A549 (cell line): ENCODE measurements around the gene TSNAX. TPM values are rescaled to one million over a fixed set of nuclear protein-coding genes. Genes with fewer than 3 reads are reported as not detected.

ENCODE experiments used
- ATAC-seq, 2 experiments: fragments of 200-7000 bp in 1 of 2; fragments of >200 bp in 1 of 2; cut with Nextera tagmentation in 1 of 2; cut with Tn5 transposase in 1 of 2; 3 replicates each; pipeline versions ENCODE4 v1.8.0 to v1.9.1; 2018 to 2020; ENCODE audit warnings: mild to moderate bottlenecking in 1 of 2, moderate library complexity in 1 of 2
- CTCF ChIA-PET: fragments of 300-600 bp; sonication (Branson Sonifier 250); formaldehyde crosslinking; extraction: SDS; loops from one replicate; lab custom pipeline; 2021; ENCODE audit warnings: antibody characterized with exemption, inconsistent platforms; lab: Yijun Ruan, JAX
- POLR2A ChIA-PET: fragments of 350-600 bp; formaldehyde crosslinking; extraction: SDS; loops from one replicate; lab custom pipeline; 2021; ENCODE audit warnings: antibody characterized with exemption, inconsistent platforms; lab: Yijun Ruan, JAX
- DNase-seq, 2 experiments: peaks; one replicate each; pipeline versions ENCODE4 v3.0.0 to v3.0.0-alpha.2; 2011 to 2016; ENCODE audit warnings: low read depth in 1 of 2, low spot score in 1 of 2
- FAIRE-seq: peaks from 2 replicates; lab custom pipeline; 2011; peaks lifted over from hg19 to GRCh38; lab: Jason Lieb, UNC
- H3K27ac ChIP-seq, 2 experiments: fragments of >200 bp; sonication (Bioruptor Twin); formaldehyde crosslinking; 3 replicates each; pipeline ENCODE4 v1.5.1; 2016 to 2017
- H3K4me1 ChIP-seq: fragments of >200 bp; sonication (Bioruptor Twin); formaldehyde crosslinking; 3 replicates; pipeline ENCODE4 v1.6.1; 2016
- H3K4me2 ChIP-seq: fragments of >200 bp; sonication (Bioruptor Twin); formaldehyde crosslinking; 3 replicates; pipeline ENCODE4 v1.6.1; 2016
- H3K4me3 ChIP-seq: fragments of >200 bp; sonication (Bioruptor Twin); formaldehyde crosslinking; 3 replicates; pipeline ENCODE4 v1.5.1; 2016
- H3K9me3 ChIP-seq: fragments of >200 bp; sonication (Bioruptor Twin); formaldehyde crosslinking; 3 replicates; pipeline ENCODE4 v1.6.1; 2016
- BCL3 ChIP-seq: fragments of >200 bp; sonication (Bioruptor Twin); formaldehyde crosslinking; IDR thresholded peaks from 3 replicates; pipeline ENCODE4 v1.6.1; 2016
- BHLHE40 ChIP-seq: IDR thresholded peaks from 2 replicates; pipeline ENCODE4 v1.6.1; 2012; ENCODE audit warnings: low read depth, low read length, inconsistent platforms
- CBX2 ChIP-seq: fragments of 200-600 bp; sonication (generic); IDR thresholded peaks from 2 replicates; pipeline ENCODE4 v1.6.1; 2016; ENCODE audit warnings: low read depth, mild to moderate bottlenecking, borderline replicate concordance
- CBX8 ChIP-seq: fragments of 200-600 bp; sonication (generic); IDR thresholded peaks from 2 replicates; pipeline ENCODE4 v1.6.1; 2016
- EP300 ChIP-seq, 2 experiments: fragments of >200 bp; sonication (Bioruptor Twin); formaldehyde crosslinking; IDR thresholded peaks; 2 replicates in 1 of 2; 3 replicates in 1 of 2; pipeline ENCODE4 v1.6.1; 2016 to 2017
- FOXS1 ChIP-seq: fragments of 250-450 bp; sonication (Bioruptor Pico); IDR thresholded peaks from 2 replicates; pipeline ENCODE4 v1.5.0; 2020; ENCODE audit warnings: mild to moderate bottlenecking, moderate library complexity
- GATA3 ChIP-seq: IDR thresholded peaks from 2 replicates; pipeline ENCODE4 v1.6.1; 2012; ENCODE audit warnings: borderline replicate concordance
- HOXA7 ChIP-seq: fragments of 250-450 bp; sonication (Bioruptor Pico); IDR thresholded peaks from 2 replicates; pipeline ENCODE4 v1.5.0; 2020; ENCODE audit warnings: mild to moderate bottlenecking, moderate library complexity
- HOXB5 ChIP-seq: fragments of 250-450 bp; sonication (Bioruptor Pico); IDR thresholded peaks from 2 replicates; pipeline ENCODE4 v1.5.0; 2020; ENCODE audit warnings: mild to moderate bottlenecking, moderate library complexity
- JUNB ChIP-seq: fragments of >200 bp; sonication (Bioruptor Twin); formaldehyde crosslinking; IDR thresholded peaks from 2 replicates; pipeline ENCODE4 v1.6.1; 2016
- MAFK ChIP-seq: fragments of 450-650 bp; IDR thresholded peaks from 2 replicates; pipeline ENCODE4 v1.6.1; 2014; ENCODE audit not compliant: partially characterized antibody
- PBX3 ChIP-seq: IDR thresholded peaks from 2 replicates; pipeline ENCODE4 v1.6.1; 2012
- PHF8 ChIP-seq: fragments of 200-600 bp; sonication (generic); IDR thresholded peaks from 2 replicates; pipeline ENCODE4 v1.6.1; 2016; ENCODE audit warnings: low read depth, mild to moderate bottlenecking, antibody characterized with exemption, moderate library complexity, borderline replicate concordance
- POLR2A ChIP-seq: IDR thresholded peaks from 2 replicates; pipeline ENCODE4 v1.6.1; 2012; ENCODE audit warnings: mild to moderate bottlenecking, low read length
- RAD21 ChIP-seq, 2 experiments: fragments of >200 bp in 1 of 2; sonication (Bioruptor Twin) in 1 of 2; formaldehyde crosslinking in 1 of 2; IDR thresholded peaks in 1 of 2; conservative IDR thresholded peaks in 1 of 2; 2 replicates in 1 of 2; 3 replicates in 1 of 2; pipeline ENCODE4 v1.6.1; 2012 to 2018; ENCODE audit warnings: inconsistent platforms in 1 of 2
- RARB ChIP-seq: fragments of 250-450 bp; sonication (Bioruptor Pico); IDR thresholded peaks from 2 replicates; pipeline ENCODE4 v1.8.0; 2021; ENCODE audit warnings: mild to moderate bottlenecking, moderate library complexity
- SMC3 ChIP-seq: fragments of >200 bp; sonication (Bioruptor Twin); formaldehyde crosslinking; IDR thresholded peaks from 3 replicates; pipeline ENCODE4 v1.6.1; 2018; ENCODE audit warnings: inconsistent platforms
- TFCP2L1 ChIP-seq: fragments of 250-450 bp; sonication (Bioruptor Pico); IDR thresholded peaks from 2 replicates; pipeline ENCODE4 v1.5.0; 2021; ENCODE audit warnings: mild to moderate bottlenecking
- ZSCAN20 ChIP-seq: fragments of 250-450 bp; sonication (Bioruptor Pico); IDR thresholded peaks from 2 replicates; pipeline ENCODE4 v1.8.0; 2022; ENCODE audit warnings: mild to moderate bottlenecking, moderate library complexity
- WGBS: methylation state at CpG from one replicate; pipeline ENCODE4 v1.1.6; 2017; ENCODE audit errors: missing lambda C conversion rate; 5-methylcytosine and 5-hydroxymethylcytosine counted together
- polyA plus RNA-seq, 4 experiments: library from polyadenylated mRNA; depleted of rRNA in 3 of 4; stranded (reverse); fragments of >200 nt; fragmentation: RNase III in 1 of 4; extraction: RNeasy Plus Mini Kit Qiagen cat#74134 plus additional on column Dnase treatment in 1 of 4; gene quantifications; 2 replicates in 3 of 4; 3 replicates in 1 of 4; pipeline ENCODE4 v1.2.3, GENCODE V29; 2011 to 2017
- TF ChIP-seq, protein P1 (sequence below): fragments of 250-450 bp; sonication (Bioruptor Pico); IDR thresholded peaks from 2 replicates; pipeline ENCODE4 v1.5.0; 2020; ENCODE audit warnings: low read depth, mild to moderate bottlenecking, moderate library complexity
- TF ChIP-seq, protein P2 (sequence below): fragments of 450-650 bp; IDR thresholded peaks from 2 replicates; pipeline ENCODE4 v1.6.1; 2014; ENCODE audit warnings: antibody characterized with exemption
- TF ChIP-seq, protein P3 (sequence below): fragments of 250-450 bp; sonication (Bioruptor Pico); IDR thresholded peaks from 2 replicates; pipeline ENCODE4 v1.5.0; 2021; ENCODE audit warnings: mild to moderate bottlenecking, moderate library complexity, borderline replicate concordance
- TF ChIP-seq, protein P4 (sequence below): IDR thresholded peaks from 2 replicates; pipeline ENCODE4 v1.6.1; 2012

Gene TSNAX
- polyA plus RNA-seq, 2 of the 4 experiments (the other 2 are of a cell fraction): 48.5 to 58.3 TPM

- 71% methylated on average over 2 of the region's 2 CpGs for WGBS
- ATAC-seq (no peak), FAIRE-seq (no peak), DNase-seq (no peak)
- Histone ChIP-seq H3K4me3 (no peak overlapping the region), H3K4me2 (no peak overlapping the region), H3K4me1 (peaks cover 22% of the 10 kb centered on the region; the same call in 2 of the 3 replicates), H3K27ac (no peak overlapping the region), H3K9me3 (no peaks in the 10 kb centered on the region)
- ChIA-PET CTCF (interaction anchor here (0.7 to 1.2 kb wide), 2 partner anchors 12 to 634 kb away, joined by 3 to 6 read pairs; no protein-coding TSS in a partner anchor), POLR2A (no interaction called here)
- TF ChIP-seq, protein P1, sequence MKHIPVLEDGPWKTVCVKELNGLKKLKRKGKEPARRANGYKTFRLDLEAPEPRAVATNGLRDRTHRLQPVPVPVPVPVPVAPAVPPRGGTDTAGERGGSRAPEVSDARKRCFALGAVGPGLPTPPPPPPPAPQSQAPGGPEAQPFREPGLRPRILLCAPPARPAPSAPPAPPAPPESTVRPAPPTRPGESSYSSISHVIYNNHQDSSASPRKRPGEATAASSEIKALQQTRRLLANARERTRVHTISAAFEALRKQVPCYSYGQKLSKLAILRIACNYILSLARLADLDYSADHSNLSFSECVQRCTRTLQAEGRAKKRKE: no peak
- TF ChIP-seq POLR2A (no peak), HOXB5 (CRISPR knock-in tag) (no peak), PHF8 (no peak), RARB (CRISPR knock-in tag) (no peak), RAD21 (conservative IDR thresholded peaks at IDR 0.05 in 1 of 2, IDR thresholded peaks at IDR 0.05 in 1 of 2) (no peak), JUNB (no peak), FOXS1 (CRISPR knock-in tag) (no peak), PBX3 (no peak), CBX2 (no peak), BHLHE40 (no peak), ZSCAN20 (CRISPR knock-in tag) (no peak), CBX8 (no peak), EP300 (IDR thresholded peaks at IDR 0.05) (no peak), SMC3 (no peak)
- TF ChIP-seq, protein P2, sequence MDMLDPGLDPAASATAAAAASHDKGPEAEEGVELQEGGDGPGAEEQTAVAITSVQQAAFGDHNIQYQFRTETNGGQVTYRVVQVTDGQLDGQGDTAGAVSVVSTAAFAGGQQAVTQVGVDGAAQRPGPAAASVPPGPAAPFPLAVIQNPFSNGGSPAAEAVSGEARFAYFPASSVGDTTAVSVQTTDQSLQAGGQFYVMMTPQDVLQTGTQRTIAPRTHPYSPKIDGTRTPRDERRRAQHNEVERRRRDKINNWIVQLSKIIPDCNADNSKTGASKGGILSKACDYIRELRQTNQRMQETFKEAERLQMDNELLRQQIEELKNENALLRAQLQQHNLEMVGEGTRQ: no peak
- TF ChIP-seq, protein P3, sequence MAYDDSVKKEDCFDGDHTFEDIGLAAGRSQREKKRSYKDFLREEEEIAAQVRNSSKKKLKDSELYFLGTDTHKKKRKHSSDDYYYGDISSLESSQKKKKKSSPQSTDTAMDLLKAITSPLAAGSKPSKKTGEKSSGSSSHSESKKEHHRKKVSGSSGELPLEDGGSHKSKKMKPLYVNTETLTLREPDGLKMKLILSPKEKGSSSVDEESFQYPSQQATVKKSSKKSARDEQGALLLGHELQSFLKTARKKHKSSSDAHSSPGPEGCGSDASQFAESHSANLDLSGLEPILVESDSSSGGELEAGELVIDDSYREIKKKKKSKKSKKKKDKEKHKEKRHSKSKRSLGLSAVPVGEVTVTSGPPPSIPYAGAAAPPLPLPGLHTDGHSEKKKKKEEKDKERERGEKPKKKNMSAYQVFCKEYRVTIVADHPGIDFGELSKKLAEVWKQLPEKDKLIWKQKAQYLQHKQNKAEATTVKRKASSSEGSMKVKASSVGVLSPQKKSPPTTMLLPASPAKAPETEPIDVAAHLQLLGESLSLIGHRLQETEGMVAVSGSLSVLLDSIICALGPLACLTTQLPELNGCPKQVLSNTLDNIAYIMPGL (CRISPR knock-in tag): no peak
- TF ChIP-seq, protein P4, sequence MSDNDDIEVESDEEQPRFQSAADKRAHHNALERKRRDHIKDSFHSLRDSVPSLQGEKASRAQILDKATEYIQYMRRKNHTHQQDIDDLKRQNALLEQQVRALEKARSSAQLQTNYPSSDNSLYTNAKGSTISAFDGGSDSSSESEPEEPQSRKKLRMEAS: no peak
Measured at GRCh38 chr1:231515748-231516147, 12.7 kb upstream of the TSNAX start.

- 45% methylated on average over 3 of the region's 3 CpGs for WGBS
Measured at GRCh38 chr1:231517076-231517475, 11.4 kb upstream of the TSNAX start.

DNA sequence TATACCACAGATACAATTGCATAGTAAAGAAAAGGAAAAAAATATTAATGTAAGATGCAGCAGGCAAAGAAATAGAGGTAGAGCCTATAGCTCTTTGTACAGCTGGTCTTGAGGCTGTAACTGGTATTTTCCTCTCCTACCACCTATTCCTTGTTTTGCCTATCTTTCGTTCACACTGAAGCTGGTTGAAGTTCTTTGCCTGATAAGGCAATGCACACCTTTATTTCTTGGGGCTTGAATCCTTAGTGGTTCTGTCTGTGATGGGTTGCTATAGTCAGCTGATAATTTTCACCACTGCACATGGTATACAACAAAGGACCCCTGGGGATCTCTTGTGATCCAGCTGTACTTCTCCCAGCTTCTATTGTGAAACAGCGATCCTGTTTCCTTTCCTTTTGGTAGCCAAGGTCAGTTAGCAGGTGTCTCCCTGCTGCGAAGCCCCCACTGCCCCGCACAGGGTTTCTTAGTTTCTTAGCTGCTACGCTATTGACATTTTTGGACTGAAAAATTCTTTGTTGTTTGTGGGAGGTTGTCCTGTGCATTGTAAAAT, 9.9 kb upstream of the TSNAX start:
- no peak for FAIRE-seq

More at GRCh38 chr1:231517076-231517475, 11.4 kb upstream of the TSNAX start:
- POLR2A ChIA-PET: no interaction called here
- Histone ChIP-seq H3K4me1 (peaks cover 14% of the 10 kb centered on the region; the same call in 2 of the 3 replicates), H3K4me2 (no peak overlapping the region), H3K4me3 (no peak overlapping the region)
- no peak for TF ChIP-seq HOXA7 (CRISPR knock-in tag)
- peak; percentile 15; the same call in 1 of the 2 replicates for TF ChIP-seq GATA3
- TF ChIP-seq MAFK: no peak
- TF ChIP-seq, all 56 proteins: peak for 1
- CTCF ChIA-PET: no interaction called here
- FAIRE-seq (no peak), ATAC-seq (no peak), DNase-seq (no peak)
- no peaks in the 10 kb centered on the region for H3K9me3 ChIP-seq
- H3K27ac ChIP-seq: no peak overlapping the region

More for the DNA sequence above, 9.9 kb upstream of the TSNAX start:
- no peak for ATAC-seq
- WGBS: 89% methylated on average over 5 of the region's 5 CpGs
- H3K4me2 ChIP-seq: no peak overlapping the region
- peak overlapping the region in 1 of 2 experiments; percentile 47; a peak in 2 of 6 replicates for H3K27ac ChIP-seq
- TF ChIP-seq CBX8 (no peak), TFCP2L1 (CRISPR knock-in tag) (no peak), HOXA7 (CRISPR knock-in tag) (no peak), BCL3 (no peak)
- TF ChIP-seq, protein P1: no peak
- H3K4me3 ChIP-seq: no peak overlapping the region
- H3K4me1 ChIP-seq: no peaks in the 10 kb centered on the region; the same call in 2 of the 3 replicates
- ChIA-PET POLR2A (no interaction called here), CTCF (no interaction called here)
- no peak for DNase-seq
- no peaks in the 10 kb centered on the region for H3K9me3 ChIP-seq
